Right lobe of liver (tissue), 6 donors: Measurements from ENCODE around the gene FZD1. TPM values are rescaled to one million over a fixed set of nuclear protein-coding genes. Genes with fewer than 3 reads are reported as not detected.

Experiments
- ATAC-seq, 4 donors: fragments of 200-7000 bp; cut with Tn5 transposase; one replicate each; pipeline ENCODE4 v1.9.1; 2020; ENCODE audit warnings: mild to moderate bottlenecking in 4 of 4, moderate library complexity in 4 of 4
- DNase-seq, 3 donors: peaks; one replicate each; pipeline ENCODE4 v3.0.0-alpha.2; 2020
- H3K27ac ChIP-seq, 3 donors: fragments of 200-600 bp; one replicate each; pipeline ENCODE4 v1.8.0; 2022
- H3K27me3 ChIP-seq, 2 donors: fragments of 200-600 bp; one replicate each; pipeline ENCODE4 v1.8.0; 2022
- H3K36me3 ChIP-seq, 4 donors: fragments of 200-600 bp; sonication (generic) in 1 of 4; one replicate each; pipeline versions ENCODE4 v1.5.1 to v1.8.0; 2017 to 2022; ENCODE audit warnings: control low read depth in 1 of 4
- H3K4me1 ChIP-seq, 4 donors: fragments of 200-600 bp; sonication (generic) in 1 of 4; one replicate each; pipeline versions ENCODE4 v1.5.1 to v1.8.0; 2017 to 2022; ENCODE audit warnings: control low read depth in 1 of 4
- H3K4me3 ChIP-seq, 3 donors: fragments of 200-600 bp; one replicate each; pipeline ENCODE4 v1.8.0; 2022
- H3K9me3 ChIP-seq, 4 donors: fragments of 200-600 bp; sonication (generic) in 1 of 4; one replicate each; pipeline versions ENCODE4 v1.5.1 to v1.8.0; 2017 to 2022; ENCODE audit warnings: control low read depth in 1 of 4
- POLR2A ChIP-seq: fragments of 450-650 bp; IDR thresholded peaks from one replicate; pipeline ENCODE4 v1.6.1; 2017; ENCODE audit warnings: antibody characterized with exemption, mild to moderate bottlenecking
- WGBS: methylation state at CpG from one replicate; pipeline ENCODE4 v1.1.6; 2018; ENCODE audit warnings: low coverage, low lambda C conversion rate; ENCODE audit not compliant: insufficient coverage; ENCODE audit errors: missing lambda C conversion rate; 5-methylcytosine and 5-hydroxymethylcytosine counted together
- intact Hi-C, 2 donors: fragments of 100-400 bp; cut with DNase I; formaldehyde crosslinking; loops; one replicate each; pipeline versions ENCODE4 v1.11.2 to v1.14.1; 2022
- total RNA-seq, 6 experiments: library from RNA; depleted of rRNA in 2 of 6; stranded (reverse); fragments of >200 nt in 2 of 6; fragmentation: NEBNext Ultra II Directional in 3 of 6; extraction: Animal tissue kit (Norgen Biotek cat#: 25700) in 3 of 6; gene quantifications; one replicate each; pipeline versions ENCODE4 v1.1.0 to v1.2.4, GENCODE V29; 2016 to 2023
- TF ChIP-seq, protein P1 (sequence below), 4 donors: fragments of 200-600 bp in 3 of 4; fragments of 450-650 bp in 1 of 4; IDR thresholded peaks; one replicate each; pipeline versions ENCODE4 v1.5.1 to v1.8.0; 2016 to 2022; ENCODE audit warnings: antibody characterized with exemption in 4 of 4, mild to moderate bottlenecking in 2 of 4
- donor health status: DM: no; HTN: yes; CAD: no.
- donor health status: DM: no; HTN: no; CAD: no.
- donor health status: DM: no; HTN: no; CAD: no.
- donor health status: DM: no; HTN: yes; CAD: no.
- donor health status: DM: no; HTN: yes; CAD: no.

Gene FZD1
- total RNA-seq, 6 experiments from 2014 or later = 1.3 to 2.6 (median 1.6) TPM

DNA sequence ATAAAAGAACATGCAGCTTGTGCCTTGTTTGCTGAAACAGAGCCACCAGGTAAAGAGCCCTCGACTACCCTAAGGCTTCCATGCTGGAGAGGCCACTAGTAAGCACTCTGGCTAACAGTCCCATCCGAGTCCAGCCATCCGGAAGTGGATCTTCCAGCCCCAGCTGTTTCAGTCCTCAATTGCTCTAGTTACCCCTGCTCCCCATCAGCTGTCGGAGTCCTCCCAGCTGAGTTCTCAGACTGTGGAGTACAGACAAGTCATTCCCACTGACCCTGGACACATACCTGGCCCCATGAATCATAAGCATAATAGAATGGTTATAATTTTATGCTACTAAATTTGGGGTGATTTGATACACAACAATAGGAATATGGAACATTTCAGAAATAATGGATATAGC is 13.5 kb upstream of the FZD1 start:
- intact Hi-C loops = no loop called here
- Histone ChIP-seq H3K27me3 (no peaks in the 10 kb centered on the region), H3K36me3 (no peaks in the 10 kb centered on the region), H3K4me1 (no peaks in the 10 kb centered on the region), H3K9me3 (no peaks in the 10 kb centered on the region), H3K4me3 (no peak overlapping the region), H3K27ac (no peak overlapping the region)
- no peak for DNase-seq
- TF ChIP-seq, protein P1, sequence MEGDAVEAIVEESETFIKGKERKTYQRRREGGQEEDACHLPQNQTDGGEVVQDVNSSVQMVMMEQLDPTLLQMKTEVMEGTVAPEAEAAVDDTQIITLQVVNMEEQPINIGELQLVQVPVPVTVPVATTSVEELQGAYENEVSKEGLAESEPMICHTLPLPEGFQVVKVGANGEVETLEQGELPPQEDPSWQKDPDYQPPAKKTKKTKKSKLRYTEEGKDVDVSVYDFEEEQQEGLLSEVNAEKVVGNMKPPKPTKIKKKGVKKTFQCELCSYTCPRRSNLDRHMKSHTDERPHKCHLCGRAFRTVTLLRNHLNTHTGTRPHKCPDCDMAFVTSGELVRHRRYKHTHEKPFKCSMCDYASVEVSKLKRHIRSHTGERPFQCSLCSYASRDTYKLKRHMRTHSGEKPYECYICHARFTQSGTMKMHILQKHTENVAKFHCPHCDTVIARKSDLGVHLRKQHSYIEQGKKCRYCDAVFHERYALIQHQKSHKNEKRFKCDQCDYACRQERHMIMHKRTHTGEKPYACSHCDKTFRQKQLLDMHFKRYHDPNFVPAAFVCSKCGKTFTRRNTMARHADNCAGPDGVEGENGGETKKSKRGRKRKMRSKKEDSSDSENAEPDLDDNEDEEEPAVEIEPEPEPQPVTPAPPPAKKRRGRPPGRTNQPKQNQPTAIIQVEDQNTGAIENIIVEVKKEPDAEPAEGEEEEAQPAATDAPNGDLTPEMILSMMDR (IDR thresholded peaks at IDR 0.05) = no peak
- no peak for TF ChIP-seq POLR2A
- 85% methylated on average over 4 of the region's 4 CpGs for WGBS
- ATAC-seq = no peak

DNA sequence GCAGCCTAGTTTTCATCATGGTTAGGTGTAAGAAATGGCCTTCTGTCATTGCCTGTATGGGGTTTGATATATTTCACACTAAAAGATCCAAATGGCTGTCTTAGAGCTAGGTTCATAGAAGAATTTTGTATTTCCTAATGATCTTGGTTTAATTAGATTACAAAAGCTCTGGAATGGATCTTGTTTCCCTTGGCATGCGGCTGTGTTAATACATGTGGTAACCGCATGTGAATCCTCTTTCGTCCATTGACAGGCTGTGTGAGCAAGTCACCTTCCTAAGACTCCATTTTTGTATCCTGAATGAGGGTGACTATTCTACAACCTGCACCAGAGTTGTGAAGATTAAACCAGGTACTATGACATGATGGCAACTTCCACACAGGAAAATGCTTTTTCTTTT is 12.4 kb upstream of the FZD1 start:
- DNase-seq (no peak), ATAC-seq (no peak)
- 51% methylated on average over 2 of the region's 3 CpGs for WGBS
- no peak overlapping the region for H3K4me3 ChIP-seq
- no peaks in the 10 kb centered on the region for H3K36me3 ChIP-seq
- no peak overlapping the region for H3K27ac ChIP-seq
- H3K9me3 ChIP-seq = no peaks in the 10 kb centered on the region
- H3K27me3 ChIP-seq = no peaks in the 10 kb centered on the region
- no peaks in the 10 kb centered on the region for H3K4me1 ChIP-seq
- intact Hi-C loops = no loop called here
- TF ChIP-seq POLR2A = no peak
- TF ChIP-seq, protein P1 (IDR thresholded peaks at IDR 0.05) = no peak

GRCh38 chr7:91263384-91264045 is 718 bp upstream of the FZD1 start:
- DNase-seq (peak; percentile 51 to 61 (median 59)), ATAC-seq (peak in 3 of 4 donors; percentile 7 to 36 (median 35))
- no peaks in the 10 kb centered on the region for H3K9me3 ChIP-seq
- intact Hi-C loops = no loop called here
- peaks cover 0 to 7% (median 0%) of the 10 kb centered on the region in 4 donors for H3K4me1 ChIP-seq
- H3K36me3 ChIP-seq = no peaks in the 10 kb centered on the region
- H3K27me3 ChIP-seq = no peaks in the 10 kb centered on the region
- WGBS = 3% methylated on average over 32 of the region's 32 CpGs
- TF ChIP-seq POLR2A = no peak
- TF ChIP-seq, protein P1 (IDR thresholded peaks at IDR 0.05) = no peak
- peak overlapping the region; percentile 79 to 84 (median 82) for H3K4me3 ChIP-seq
- peak overlapping the region; percentile 16 to 89 (median 86) for H3K27ac ChIP-seq

GRCh38 chr7:91264924-91265681 is 870 bp downstream of the FZD1 start:
- peak overlapping the region; percentile 73 to 89 (median 86) for H3K27ac ChIP-seq
- no peaks in the 10 kb centered on the region for H3K9me3 ChIP-seq
- peak overlapping the region; percentile 79 to 84 (median 82) for H3K4me3 ChIP-seq
- peak; percentile 52 to 63 (median 55) for DNase-seq
- H3K36me3 ChIP-seq = no peaks in the 10 kb centered on the region
- 0% methylated on average over 15 of the region's 78 CpGs for WGBS
- ATAC-seq = peak; percentile 29 to 52 (median 39)
- H3K27me3 ChIP-seq = no peaks in the 10 kb centered on the region
- peaks cover 0 to 7% (median 0%) of the 10 kb centered on the region in 4 donors for H3K4me1 ChIP-seq
- TF ChIP-seq POLR2A = no peak
- TF ChIP-seq, protein P1 (IDR thresholded peaks at IDR 0.05) = no peak
- intact Hi-C loops = no loop called here
